Putamen (tissue), 1 donor: ENCODE measurements around the gene PTPN1.
"Not testable (repeated sequence)": the region's sequence is repeated elsewhere in the genome, so short reads cannot be mapped to it uniquely, and the experiment has no call there.

Source experiments
- DNase-seq: peaks from one replicate; pipeline ENCODE4 v3.0.0-alpha.2; 2016; ENCODE audit warnings: low spot score

PTPN1 gene

DNA sequence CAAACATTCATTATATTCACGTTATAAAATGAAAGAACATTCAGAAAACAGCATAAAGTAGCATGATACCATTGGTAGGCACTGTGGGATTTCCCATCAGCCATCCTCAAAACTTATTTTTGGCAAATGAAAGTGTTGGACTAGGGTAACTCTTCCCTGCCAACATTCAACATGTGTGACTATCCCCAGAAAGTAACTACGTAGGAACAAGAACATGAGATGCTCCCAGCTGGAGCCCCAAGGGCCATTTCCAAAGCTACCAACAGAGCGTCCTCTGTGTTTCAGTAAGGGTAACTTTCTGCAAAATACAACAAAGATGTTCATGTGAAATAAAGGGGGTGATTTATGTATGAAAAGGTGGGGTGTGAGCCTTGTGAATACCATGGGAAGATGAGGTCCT, 28.4 kb upstream of the PTPN1 start:
- no peak for DNase-seq

DNA sequence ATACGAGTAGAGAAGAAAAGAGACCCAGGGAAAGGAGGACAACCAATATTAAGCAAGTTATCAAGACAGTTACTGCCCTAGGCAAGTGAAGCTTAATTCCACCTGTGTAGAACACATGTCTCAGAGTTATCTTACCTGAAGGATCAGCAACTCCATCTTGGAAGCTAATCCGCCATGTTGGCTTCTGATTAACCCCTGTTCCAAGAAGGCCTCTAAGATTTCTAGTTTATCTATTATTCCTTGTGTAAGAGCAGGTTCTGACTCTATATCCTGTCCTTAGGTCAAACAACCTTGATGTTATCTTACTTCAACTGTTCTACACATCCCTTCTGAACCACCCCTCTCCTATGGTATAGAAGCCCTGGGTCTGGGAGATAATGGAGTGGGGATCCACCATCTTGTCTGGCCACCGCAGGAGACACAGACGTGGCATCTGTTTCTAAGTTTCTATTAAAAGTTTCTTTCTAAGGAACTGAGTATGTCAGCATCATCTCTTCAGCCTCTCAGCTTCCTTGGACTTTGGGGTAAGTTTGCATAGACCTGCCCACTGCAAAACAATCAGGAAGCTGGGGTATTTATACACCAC, 27.7 kb upstream of the PTPN1 start:
- no peak for DNase-seq

DNA sequence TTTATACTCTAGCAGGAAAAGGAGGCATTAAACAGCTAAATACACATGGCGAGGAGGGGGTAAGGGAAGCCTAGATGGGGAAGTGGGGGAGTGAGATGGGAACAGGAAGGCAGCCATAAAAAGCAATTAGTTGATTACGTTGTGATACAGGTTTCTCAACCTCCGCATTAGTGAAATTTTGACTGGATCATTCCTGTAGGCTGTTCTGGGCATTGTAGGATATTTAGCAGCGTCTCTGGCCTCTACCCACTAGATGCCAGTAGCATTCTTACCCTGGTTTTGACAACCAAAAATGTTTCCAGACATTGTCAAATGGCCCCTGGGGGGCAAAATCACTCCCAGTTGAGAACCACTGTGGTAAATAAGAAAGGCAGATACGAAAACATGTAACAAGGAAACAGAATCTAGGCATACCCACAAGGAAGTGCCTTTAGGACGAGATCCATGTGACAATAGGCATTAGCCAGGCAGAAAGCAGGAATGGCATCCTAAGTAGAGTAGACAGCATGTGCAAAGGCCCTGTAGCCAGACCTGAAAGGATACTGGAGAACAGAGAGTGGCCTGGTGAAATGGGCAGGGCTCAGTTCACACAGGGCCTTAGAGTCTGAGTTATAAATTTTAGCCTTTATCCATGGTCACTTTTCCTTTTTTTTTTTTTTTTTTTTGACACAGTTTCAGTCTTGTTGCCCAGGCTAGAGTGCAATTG, 25.8 kb upstream of the PTPN1 start:
- DNase-seq, result no peak

DNA sequence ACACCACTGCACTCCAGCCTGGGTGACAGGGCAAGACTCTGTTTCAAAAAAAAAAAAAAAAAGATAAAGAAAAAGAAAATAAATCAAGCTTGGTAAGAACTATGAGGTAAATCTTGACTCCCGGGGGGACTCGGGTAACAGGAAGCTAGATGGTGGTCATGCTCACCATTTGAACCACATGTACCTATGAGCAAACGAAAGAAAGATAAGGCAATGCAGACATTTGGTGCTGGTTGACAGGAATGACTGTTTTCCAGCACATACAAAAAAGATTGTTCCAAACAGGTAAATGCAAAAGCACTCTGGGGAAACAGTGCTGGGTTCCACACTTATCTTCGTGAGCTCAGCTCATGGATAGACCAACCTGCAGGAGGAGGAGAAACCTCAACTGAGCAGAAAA, 22.8 kb upstream of the PTPN1 start:
- DNase-seq, result no peak

DNA sequence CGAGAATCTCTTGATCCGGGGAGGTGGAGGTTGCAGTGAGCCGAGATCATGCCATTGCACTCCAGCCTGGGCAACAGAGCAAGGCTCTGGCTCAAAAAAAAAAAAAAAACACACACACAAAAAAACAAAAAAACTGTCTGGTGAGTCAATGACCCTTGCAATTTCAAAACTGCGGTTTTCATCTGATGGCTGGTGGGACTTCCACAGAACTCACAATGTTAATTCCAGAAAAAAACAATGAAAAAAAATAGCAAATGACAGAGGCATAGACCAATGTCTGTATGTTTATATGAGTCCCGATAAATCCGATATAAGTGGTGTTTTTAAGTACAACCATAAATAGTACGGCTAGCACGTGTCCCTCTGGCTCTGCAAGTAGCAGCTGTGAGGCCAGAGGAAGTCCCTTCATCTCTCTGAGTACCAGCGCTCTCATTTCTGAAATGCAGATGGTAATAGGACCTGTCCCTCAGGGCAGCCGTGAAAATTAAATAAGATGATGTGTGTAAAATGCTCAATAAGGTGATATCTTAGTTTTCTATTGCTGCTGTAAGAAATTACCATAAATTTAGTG, 21.9 kb upstream of the PTPN1 start:
- DNase-seq, result no peak

DNA sequence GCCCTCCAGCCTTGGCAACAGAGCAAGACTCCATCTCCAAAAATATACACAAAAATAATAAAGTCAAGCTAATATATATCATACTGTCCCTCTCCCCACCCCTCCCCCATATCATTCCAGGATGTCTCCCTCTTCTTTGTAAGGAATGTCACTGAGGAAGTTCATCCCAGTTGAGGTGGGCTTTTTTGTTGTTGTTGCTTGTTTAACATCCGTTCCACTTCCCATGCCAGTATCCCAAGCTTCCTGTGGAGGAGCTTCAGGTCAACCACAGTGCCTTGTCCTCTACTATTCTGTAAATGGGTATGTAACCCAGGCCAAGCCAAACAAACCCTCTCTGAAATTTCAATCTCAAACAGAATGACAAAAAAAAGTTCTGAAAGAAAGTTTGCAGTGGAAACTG, 19.0 kb upstream of the PTPN1 start:
- no peak for DNase-seq

DNA sequence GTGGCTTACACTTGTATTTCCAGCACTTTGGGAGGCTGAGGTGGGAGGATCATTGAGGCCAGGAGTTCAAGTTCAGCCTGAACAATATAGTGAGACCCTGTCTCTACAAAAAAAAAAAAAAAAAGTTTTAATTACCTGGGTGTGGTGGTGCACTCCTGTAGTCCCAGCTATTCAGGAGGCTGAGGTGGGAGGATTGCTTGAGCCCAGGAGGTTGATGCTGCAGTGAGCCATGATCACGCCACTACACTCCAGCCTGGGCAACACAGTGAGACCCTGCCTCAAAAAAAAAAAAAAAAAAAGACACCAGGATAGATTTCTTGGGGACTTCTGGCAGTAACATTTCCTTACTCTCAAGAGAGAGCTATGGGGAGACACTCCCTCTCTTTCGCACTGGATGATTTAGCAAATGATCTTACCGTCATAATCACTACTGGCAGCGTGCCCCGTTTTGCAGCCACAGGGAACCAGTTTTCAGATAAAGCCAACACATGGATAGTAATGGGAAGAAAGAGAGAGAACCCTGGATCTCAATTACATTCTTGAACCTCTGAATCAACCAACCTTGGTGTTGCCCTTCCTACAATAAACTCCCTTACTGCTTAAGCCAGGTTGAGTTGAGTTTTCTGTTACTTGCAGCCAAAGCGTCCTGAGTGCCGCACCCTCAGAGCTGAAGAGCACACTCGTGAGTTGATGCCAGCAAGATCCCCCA, 18.1 kb upstream of the PTPN1 start:
- no peak for DNase-seq

DNA sequence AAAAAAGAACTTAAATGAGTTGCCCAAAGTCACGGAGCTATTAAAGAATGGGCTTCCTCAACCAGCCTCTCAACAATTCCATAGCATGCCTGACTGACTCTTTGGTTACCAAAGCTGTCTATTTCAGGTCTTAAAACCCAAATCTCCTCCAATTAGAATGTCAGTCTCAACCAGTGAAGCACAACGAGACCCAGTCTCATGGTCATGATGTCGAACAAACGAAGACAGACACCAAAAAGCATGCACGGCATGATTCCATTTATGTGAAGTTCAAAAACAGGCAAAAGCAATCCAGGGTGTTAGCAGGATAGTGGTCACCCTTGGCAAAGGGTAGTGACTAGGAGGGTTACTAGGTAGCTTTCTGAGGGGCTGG, 16.3 kb upstream of the PTPN1 start:
- no peak for DNase-seq

DNA sequence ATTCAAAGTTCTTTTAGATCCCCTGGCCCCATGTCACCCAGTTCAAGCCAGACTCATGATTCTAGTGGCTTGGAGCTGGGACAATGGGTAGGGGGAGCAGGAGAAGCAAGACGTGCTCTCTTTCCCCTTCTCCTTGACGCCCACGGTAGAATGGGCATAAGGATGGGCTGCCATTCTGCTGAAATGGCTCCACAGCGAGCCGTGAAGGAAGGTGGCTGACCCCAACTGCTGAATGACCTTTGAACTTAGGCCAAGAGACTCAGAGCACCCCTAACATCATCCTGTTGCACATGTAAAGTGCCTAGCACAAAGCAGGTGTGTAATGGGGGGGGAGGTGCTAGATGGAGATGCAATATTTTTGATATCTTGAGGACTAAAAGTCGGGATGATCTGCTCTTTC, 15.8 kb upstream of the PTPN1 start:
- DNase-seq, result no peak

DNA sequence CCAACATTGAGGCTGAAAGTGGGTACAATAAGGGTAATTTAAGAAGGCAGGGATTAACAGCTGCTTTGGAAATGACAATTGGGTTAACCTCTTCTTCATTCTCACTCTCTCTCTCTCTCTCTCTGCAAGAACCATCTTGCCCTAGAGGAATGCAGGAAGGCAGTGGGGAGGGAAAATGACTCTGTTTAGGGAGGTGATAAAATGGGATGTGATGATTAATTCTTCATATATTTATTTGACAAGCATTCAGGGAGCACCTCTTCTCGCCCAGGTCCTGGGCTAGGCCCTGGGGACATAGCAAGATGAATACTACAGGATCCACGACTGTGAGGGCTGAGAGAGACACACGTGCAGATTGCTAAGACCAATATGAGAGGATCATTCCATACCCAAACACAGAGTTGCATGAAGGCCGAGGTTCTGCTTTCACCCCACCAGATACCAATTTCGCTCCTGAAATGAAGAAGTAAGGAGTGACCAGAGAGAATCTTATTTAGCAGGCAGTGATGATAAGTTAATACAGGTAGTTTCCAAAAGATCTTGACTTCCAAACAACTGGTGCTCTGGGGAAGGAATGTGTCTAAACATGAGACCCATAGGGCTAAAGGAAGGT, 13.3 kb upstream of the PTPN1 start:
- no peak for DNase-seq

DNA sequence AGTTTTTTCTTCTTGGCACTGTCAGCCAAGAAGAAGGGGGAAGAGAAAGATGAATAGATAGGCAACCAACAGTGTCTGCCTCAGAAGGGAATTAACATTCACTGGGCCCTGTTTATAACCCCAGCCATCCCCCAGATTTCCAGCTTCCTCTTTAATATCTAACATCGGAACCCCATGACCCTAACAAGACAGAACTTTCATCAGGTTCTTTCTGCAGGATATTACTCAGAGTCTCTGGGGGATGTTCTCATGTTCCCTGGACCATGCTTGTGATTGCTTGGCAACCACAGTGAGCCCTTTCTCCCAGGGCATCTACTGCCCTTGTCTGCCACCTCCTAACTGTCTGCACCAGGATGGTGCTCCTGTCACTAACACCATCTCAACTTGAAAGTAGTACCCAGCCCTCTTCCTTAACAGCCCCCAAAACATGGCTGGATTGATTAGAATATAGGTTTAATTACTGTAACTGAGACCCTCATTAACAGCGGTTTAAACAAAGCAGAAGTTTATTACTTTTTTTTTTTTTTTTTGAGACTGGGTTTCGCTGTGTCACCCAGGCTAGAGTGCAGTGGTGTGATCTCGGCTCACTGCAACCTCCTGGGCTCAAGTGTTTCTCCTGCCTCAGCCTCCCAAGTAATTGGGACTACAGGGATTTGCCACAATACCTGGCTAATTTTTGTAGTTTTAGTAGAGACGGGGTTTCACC, 12.0 kb upstream of the PTPN1 start:
- DNase-seq, result no peak

DNA sequence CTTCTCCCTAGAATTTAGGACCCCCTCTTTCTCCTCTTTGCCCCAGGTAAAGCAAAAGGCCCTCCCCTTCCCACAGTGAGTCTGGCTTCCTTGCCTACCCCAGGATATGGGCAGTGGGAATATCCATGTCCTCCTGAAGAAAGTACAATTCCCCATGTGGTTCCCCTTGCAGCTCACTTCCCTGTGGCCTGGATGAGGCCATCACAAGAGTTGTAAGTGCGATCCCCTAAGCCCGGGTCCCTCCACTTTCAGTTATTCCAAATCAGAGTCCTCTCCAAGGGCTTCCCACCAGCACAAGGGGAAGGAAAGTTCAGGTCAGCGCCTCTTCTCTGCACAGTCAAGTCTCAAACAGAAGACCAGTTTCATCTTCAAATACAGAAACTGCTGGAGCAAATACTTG, 10.2 kb upstream of the PTPN1 start:
- no peak for DNase-seq

DNA sequence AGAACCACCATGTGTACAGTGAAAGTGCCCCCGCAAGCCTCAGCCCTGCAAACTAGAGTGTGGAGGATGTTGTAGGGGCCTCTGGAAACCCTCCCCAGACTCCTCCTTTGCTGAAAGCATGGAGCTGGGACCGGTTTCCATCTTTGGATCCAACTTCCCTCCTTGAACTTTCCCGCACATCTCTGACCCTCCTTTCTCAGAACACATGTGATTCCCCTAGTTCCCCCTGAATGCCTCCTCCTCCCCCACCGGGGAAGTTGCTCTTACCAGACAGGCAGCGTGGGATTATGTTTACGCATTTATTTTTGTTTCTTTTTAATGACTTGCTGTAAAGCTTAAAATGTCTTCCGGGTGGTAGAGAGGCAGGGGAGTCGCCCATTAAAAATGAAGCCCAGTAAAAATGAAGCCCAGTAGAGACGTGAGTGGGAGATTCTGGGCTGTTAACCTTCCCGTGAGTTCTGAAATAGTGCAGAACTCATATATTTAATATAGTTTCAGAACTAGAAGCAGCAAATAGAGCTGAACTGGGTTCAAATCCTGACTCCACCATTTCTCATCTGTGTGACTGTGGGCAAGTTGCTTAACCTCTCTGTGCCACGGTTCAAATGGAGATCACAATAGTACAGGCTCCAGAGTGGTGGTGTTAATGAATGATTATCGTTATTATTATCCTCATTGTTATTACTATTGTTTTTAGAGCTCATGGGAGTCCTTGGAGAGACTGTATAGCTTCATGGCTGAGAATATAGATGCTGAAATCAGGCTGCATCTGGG, 8.0 kb upstream of the PTPN1 start:
- DNase-seq, result no peak

DNA sequence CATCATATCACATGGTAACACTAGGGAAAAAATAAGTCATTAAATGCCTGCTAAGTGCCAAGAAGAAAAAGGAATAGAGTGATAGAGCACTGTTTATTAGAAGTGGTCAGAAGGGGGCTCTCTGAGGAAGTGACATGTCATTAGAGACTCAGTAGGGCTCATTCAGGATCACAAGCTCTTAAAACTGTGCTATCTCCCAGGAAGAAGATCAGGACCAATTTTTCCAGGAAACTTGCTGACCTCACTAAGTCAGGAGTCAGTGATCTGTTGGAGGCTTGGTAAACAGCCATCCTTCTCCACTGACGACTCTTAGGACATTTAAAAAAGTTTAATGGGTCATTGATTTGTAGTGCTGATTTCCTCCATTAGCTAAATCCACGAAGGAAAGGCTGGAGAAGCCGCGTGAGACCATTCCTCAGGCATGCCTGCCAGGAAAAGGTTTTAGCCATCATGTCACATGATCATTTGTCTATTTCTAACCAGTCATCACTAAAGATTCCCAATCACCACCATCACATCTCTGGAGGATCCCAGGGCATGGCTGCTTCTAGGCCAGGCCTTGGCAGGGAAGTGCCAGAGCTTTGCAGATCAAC, 5.9 kb upstream of the PTPN1 start:
- no peak for DNase-seq

DNA sequence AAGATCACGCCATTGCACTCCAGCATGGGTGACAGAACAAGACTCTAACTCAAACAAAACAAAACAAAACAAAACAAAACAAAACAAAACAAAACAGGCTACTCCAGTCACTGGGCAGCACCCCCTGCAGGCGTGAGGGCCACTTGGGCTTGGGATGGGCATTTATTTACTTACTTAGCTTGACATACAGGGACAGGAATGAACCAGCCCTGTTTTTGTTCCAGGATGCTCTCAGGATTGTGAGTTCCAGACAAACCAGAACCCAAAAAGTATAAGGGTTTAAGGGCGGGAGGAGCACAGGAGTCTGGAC, 4.0 kb upstream of the PTPN1 start:
- DNase-seq, result no peak

DNA sequence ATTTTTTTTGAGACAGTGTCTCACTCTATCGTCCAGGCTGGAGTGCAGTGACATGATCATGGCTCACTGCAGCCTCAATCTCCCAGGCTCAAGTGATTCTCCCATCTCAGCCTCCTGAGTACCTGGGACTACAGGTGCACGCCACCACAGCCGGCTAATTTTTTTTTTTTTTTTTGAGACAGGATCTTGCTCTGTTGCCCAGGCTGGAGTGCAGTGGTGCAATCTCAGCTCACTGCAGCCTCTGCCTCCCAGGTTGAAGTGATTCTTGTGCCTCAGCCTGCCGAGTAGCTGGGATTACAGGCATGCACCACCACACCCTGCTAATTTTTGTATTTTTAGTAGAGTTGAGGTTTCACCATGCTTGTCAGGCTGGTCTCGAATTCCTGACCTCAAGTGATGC, 2.4 kb upstream of the PTPN1 start:
- not testable (repeated sequence) for DNase-seq

DNA sequence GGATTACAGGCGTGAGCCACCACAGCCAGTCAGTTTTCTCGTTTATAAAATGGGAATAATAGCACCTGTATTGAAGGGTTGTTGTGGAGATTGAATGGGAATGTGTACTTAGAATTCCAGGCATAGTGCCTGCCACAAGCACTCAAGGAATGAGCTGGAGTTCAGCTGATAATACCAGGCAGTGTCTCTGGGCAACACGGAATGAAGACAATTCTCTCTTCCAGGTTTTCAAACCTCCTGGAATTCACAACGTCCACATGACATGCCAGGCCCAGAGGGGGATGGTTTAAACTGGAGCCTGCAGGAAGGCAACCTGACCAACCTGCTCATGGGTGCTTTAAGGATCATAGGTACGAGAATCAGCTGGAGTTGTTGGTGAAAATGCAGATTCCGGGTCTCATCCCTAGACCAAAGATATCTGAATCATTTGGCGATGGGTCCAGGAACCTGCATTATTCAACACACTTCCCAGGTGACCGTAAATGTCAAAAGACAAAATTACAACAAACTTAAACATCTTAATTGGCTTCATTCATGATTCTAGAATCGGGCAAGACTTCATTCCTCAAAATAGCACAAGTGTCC, 1.9 kb upstream of the PTPN1 start:
- DNase-seq, result no peak

DNA sequence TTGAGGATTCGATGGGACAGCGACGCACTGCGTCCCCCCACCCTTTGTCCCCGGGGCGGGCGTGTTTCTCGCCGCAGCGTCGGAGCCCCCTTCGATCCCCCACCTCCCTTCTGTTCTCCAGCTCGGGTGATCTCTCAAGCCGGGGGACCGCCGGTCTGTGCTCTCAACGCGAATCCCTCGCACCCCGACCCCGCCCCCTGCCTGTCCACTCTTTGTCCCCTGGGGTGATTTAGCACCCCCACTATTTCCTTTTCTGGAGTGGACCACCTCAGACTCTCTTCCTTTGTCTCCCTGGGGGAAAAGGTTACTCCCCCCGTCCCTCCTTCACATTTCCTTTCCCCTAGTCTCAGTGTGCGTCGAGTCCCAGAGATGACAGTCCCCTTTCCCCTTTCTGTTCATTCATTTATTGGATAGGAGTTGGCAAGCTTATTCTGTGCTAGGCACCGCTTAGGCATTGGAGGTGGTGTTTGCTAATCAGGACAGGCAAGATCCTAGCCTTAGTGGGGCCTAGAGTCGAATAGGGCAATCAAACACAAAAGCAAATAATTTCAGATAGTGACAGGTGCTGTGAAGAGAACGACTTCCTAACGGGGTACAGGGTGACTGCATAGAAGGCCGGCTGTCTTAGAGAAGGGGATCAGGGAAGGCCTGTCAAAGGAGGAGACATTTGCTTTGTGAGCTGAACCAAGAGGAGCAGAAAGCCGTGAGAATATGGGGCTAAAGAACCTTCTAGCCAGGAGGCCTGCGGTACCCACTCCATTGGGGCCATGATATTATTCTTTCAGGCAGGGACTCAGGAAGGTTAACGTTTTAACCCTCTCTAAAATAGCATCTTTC, 741 bp downstream of the PTPN1 start:
- no peak for DNase-seq

DNA sequence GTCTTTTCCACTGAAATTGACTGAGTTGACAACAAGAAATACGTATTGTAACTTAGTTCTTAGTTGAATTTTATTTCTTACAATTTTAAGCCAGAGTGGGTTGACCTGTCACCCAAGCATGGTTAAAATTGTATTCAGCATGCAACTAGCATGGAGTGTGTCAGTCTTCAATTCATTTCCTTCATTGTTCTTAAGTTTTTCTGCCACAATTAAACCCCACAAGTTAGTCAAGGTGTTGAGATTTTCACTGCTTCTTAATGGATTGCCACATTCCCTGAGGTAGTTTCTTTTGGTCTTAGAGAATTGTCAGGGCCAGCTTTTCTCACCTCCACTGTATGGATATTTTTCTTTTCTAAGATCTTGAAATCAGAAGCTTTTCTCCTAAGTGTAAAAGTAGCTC, 2.1 kb downstream of the PTPN1 start:
- no peak for DNase-seq
